PC-3 (cell line): ENCODE measurements around the gene AEBP1. TPM values are rescaled to one million over a fixed set of nuclear protein-coding genes. Genes with fewer than 3 reads are reported as not detected.
A peak's percentile ranks its signal among the peaks of the same experiment; 100 is the strongest.

Experiments
- ATAC-seq: fragments of 200-7000 bp; cut with Tn5 transposase; 2 replicates; pipeline ENCODE4 v1.9.1; 2020; ENCODE audit warnings: mild to moderate bottlenecking, moderate library complexity
- Bru-seq: library from RNA; stranded (reverse); fragments of 400-500 nt; gene quantifications from one replicate; lab custom pipeline; 2021; lab: Mats Ljungman, UMichigan
- BruChase-seq, 2 experiments: library from RNA; stranded (reverse); fragments of 400-500 nt; gene quantifications; one replicate each; lab custom pipeline; 2021; lab: Mats Ljungman, UMichigan
- BruUV-seq: library from RNA; stranded (reverse); fragments of 400-500 nt; replicated peaks from 2 replicates; lab custom pipeline; 2021; lab: Mats Ljungman, UMichigan
- CTCF ChIA-PET: fragments of 300-600 bp; sonication (Branson Sonifier 250); formaldehyde crosslinking; loops from one replicate; lab custom pipeline; 2022; ENCODE audit warnings: antibody characterized with exemption; lab: Charles Lee
- POLR2A ChIA-PET: fragments of 300-600 bp; sonication (Branson Sonifier 250); formaldehyde crosslinking; loops from one replicate; lab custom pipeline; 2022; ENCODE audit warnings: antibody characterized with exemption; ENCODE audit not compliant: unreplicated experiment; lab: Charles Lee
- DNase-seq: peaks from one replicate; pipeline ENCODE4 v3.0.0-alpha.2; 2015
- H2AFZ ChIP-seq: fragments of 300-600 bp; sonication (generic); 2 replicates; pipeline ENCODE4 v1.6.0; 2016; ENCODE audit warnings: antibody characterized with exemption, low read length
- H3F3A ChIP-seq: fragments of 300-600 bp; sonication (generic); one replicate; pipeline ENCODE4 v1.6.0; 2017; ENCODE audit warnings: antibody characterized with exemption, low read length, control low read depth, mild to moderate bottlenecking; ENCODE audit not compliant: unreplicated experiment
- H3K27ac ChIP-seq: fragments of 300-600 bp; sonication (generic); 2 replicates; pipeline ENCODE4 v1.5.1; 2016; ENCODE audit warnings: mild to moderate bottlenecking, low read length
- H3K27me3 ChIP-seq: fragments of 300-600 bp; sonication (generic); 2 replicates; pipeline ENCODE4 v1.6.1; 2016; ENCODE audit warnings: low read length, mixed read lengths
- H3K36me3 ChIP-seq: fragments of 300-600 bp; sonication (generic); 2 replicates; pipeline ENCODE4 v1.6.1; 2016; ENCODE audit warnings: low read depth, mixed run types, low read length, mixed read lengths
- H3K4me1 ChIP-seq: fragments of 300-600 bp; sonication (generic); 2 replicates; pipeline ENCODE4 v1.5.1; 2016; ENCODE audit warnings: low read length; ENCODE audit not compliant: insufficient read depth
- H3K4me2 ChIP-seq: fragments of 300-600 bp; sonication (generic); 2 replicates; pipeline ENCODE4 v1.6.0; 2016; ENCODE audit warnings: low read length
- H3K4me3 ChIP-seq: fragments of 300-600 bp; sonication (generic); 2 replicates; pipeline ENCODE4 v1.5.1; 2016; ENCODE audit warnings: mild to moderate bottlenecking, low read length, mixed read lengths
- H3K79me2 ChIP-seq: fragments of 300-600 bp; sonication (generic); 2 replicates; pipeline ENCODE4 v1.6.1; 2017; ENCODE audit warnings: low read length, mixed read lengths
- H3K9ac ChIP-seq: fragments of 300-600 bp; sonication (generic); 2 replicates; pipeline ENCODE4 v1.6.0; 2016; ENCODE audit warnings: mild to moderate bottlenecking, low read length
- H3K9me2 ChIP-seq: fragments of 300-600 bp; sonication (generic); replicated peaks from 2 replicates; pipeline ENCODE4 v1.6.1; 2016; ENCODE audit warnings: mixed run types, low read length, mixed read lengths
- H3K9me3 ChIP-seq: fragments of 300-600 bp; sonication (generic); 2 replicates; pipeline ENCODE4 v1.6.1; 2016; ENCODE audit warnings: low read length, mixed read lengths
- H4K20me1 ChIP-seq: fragments of 300-600 bp; sonication (generic); 2 replicates; pipeline ENCODE4 v1.6.1; 2016; ENCODE audit warnings: low read length, mixed read lengths
- EZH2 ChIP-seq: fragments of 300-600 bp; sonication (generic); IDR thresholded peaks from one replicate; pipeline ENCODE4 v1.6.1; 2017; ENCODE audit warnings: antibody characterized with exemption, mild to moderate bottlenecking, low read length; ENCODE audit not compliant: unreplicated experiment
- EZH2phosphoT487 ChIP-seq: fragments of 300-600 bp; sonication (generic); IDR thresholded peaks from 2 replicates; pipeline ENCODE4 v1.6.1; 2018; ENCODE audit warnings: mild to moderate bottlenecking, antibody characterized with exemption, low read length, borderline replicate concordance
- intact Hi-C: fragments of 100-400 bp; cut with micrococcal nuclease; formaldehyde crosslinking; loops from 2 replicates; pipeline ENCODE4 v1.9.0; 2023
- long read RNA-seq: library from polyadenylated mRNA; unstranded; transcript quantifications from one replicate; pipeline ENCODE4 v2.0.0, GENCODE V29; 2021; ENCODE audit not compliant: unreplicated experiment
- total RNA-seq: library from RNA; depleted of rRNA; stranded (reverse); fragments of >200 nt; gene quantifications from 2 replicates; pipeline ENCODE4 v1.2.3, GENCODE V29; 2014; rRNA removed
- TF ChIP-seq, protein P1 (sequence below): fragments of 300-600 bp; sonication (generic); conservative IDR thresholded peaks from 2 replicates; pipeline ENCODE4 v1.5.1; 2017; ENCODE audit warnings: antibody characterized with exemption, low read depth, mild to moderate bottlenecking, low read length

Gene AEBP1
- total RNA-seq: not detected in 2 replicates
- Bru-seq, nascent RNA: not detected
- percentile 20 among the genes with signal in this experiment for BruChase-seq, experiment 1, labeled RNA remaining after a 6-hour chase
- BruChase-seq, experiment 2, labeled RNA remaining after a 2-hour chase: percentile 7 among the genes with signal in this experiment
- long read RNA-seq: 0 reads

DNA sequence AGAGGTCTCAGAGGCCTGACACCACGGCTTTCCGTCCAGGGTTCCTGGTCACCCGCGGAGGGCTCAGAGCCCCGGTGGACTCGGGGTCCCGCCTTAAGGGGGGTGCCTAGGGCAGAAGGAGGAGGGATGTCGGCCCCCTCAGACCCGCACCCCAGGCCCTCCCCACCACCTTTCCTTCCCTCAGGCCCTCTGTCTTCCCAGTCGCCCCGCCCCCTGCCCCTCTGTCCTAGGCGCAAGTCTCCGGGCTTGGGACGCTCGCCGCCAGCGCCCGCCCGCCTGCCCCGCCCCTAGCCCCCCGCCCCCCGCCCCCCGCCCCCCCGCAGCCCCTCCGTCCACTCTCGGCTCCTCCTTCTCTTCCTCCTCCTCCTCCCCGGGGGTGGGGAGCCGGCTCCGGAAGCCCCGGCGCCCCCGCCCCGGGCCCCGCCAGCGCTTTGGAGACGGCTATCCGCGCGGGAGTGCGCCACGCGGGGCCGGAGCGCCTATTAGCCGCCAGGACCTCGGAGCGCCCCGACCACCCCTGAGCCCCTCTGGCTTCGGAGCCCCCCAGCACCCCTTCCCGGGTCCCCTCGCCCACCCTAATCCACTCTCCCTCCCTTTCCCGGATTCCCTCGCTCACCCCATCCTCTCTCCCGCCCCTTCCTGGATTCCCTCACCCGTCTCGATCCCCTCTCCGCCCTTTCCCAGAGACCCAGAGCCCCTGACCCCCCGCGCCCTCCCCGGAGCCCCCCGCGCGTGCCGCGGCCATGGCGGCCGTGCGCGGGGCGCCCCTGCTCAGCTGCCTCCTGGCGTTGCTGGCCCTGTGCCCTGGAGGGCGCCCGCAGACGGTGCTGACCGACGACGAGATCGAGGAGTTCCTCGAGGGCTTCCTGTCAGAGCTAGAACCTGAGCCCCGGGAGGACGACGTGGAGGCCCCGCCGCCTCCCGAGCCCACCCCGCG, at the start of gene AEBP1:
TSS of gene AEBP1 (plus strand) at position 423 of the 937 bp plus-strand sequence. CDS start at position 744, 321 bp downstream.
- Histone ChIP-seq H4K20me1 (no peaks in the 10 kb centered on the region), H2AFZ (no peak within 1 kb of the TSS), H3K27ac (no peak within 1 kb of the TSS), H3K36me3 (no peaks in the 10 kb centered on the region), H3K4me1 (no peaks in the 10 kb centered on the region), H3K79me2 (no peaks in the 10 kb centered on the region), H3F3A (no peaks in the 10 kb centered on the region), H3K4me3 (no peak within 1 kb of the TSS), H3K9me3 (no peaks in the 10 kb centered on the region), H3K4me2 (no peak within 1 kb of the TSS), H3K27me3 (no peaks in the 10 kb centered on the region), H3K9ac (no peak within 1 kb of the TSS), H3K9me2 (no peaks in the 10 kb centered on the region)
- TF ChIP-seq EZH2 (no peak), EZH2phosphoT487 (no peak)
- TF ChIP-seq, protein P1, sequence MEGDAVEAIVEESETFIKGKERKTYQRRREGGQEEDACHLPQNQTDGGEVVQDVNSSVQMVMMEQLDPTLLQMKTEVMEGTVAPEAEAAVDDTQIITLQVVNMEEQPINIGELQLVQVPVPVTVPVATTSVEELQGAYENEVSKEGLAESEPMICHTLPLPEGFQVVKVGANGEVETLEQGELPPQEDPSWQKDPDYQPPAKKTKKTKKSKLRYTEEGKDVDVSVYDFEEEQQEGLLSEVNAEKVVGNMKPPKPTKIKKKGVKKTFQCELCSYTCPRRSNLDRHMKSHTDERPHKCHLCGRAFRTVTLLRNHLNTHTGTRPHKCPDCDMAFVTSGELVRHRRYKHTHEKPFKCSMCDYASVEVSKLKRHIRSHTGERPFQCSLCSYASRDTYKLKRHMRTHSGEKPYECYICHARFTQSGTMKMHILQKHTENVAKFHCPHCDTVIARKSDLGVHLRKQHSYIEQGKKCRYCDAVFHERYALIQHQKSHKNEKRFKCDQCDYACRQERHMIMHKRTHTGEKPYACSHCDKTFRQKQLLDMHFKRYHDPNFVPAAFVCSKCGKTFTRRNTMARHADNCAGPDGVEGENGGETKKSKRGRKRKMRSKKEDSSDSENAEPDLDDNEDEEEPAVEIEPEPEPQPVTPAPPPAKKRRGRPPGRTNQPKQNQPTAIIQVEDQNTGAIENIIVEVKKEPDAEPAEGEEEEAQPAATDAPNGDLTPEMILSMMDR: no peak
- ChIA-PET POLR2A (no interaction called here), CTCF (no interaction called here)
- intact Hi-C loops: no loop called here
- no peak for DNase-seq
- ATAC-seq: no peak
- no TSS peak for BruUV-seq

DNA sequence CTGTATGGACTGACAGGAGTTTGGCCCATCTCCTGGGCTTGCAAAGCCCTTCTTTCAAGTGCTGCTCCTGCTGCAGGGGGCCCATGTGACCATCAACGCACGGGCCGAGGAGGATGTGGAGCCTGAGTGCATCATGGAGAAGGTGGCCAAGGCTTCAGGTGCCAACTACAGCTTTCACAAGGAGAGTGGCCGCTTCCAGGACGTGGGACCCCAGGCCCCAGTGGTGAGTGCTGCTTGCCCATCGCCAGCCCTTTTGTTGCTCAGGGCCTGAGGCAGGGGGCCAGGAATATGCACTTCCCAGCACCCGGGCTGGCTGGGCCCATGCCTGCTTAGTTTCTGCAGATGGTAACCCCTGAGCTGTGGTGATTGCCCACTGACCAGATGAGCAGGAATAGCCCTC, 47.5 kb upstream of the AEBP1 start:
- no peak for ATAC-seq
- TF ChIP-seq EZH2 (no peak), EZH2phosphoT487 (no peak)
- TF ChIP-seq, protein P1: no peak
- no peaks in the 10 kb centered on the region for H3K9me2 ChIP-seq
- H3K27ac ChIP-seq: no peak overlapping the region
- peaks cover 3% of the 10 kb centered on the region; the same call in 1 of the 2 replicates for H4K20me1 ChIP-seq
- H2AFZ ChIP-seq: no peak overlapping the region
- ChIA-PET POLR2A (no interaction called here), CTCF (no interaction called here)
- BruUV-seq: no TSS peak
- no peak for DNase-seq
- H3K27me3 ChIP-seq: no peaks in the 10 kb centered on the region
- H3K4me2 ChIP-seq: no peak overlapping the region
- no peak overlapping the region for H3K9ac ChIP-seq
- peaks cover 52% of the 10 kb centered on the region; the same call in 1 of the 2 replicates for H3K36me3 ChIP-seq
- H3F3A ChIP-seq: no peaks in the 10 kb centered on the region
- H3K4me3 ChIP-seq: no peak overlapping the region
- H3K79me2 ChIP-seq: 0 out of 2 replicates have a peak, but pooled peaks cover 2% of the 10 kb centered on the region
- H3K4me1 ChIP-seq: no peaks in the 10 kb centered on the region
- no peaks in the 10 kb centered on the region for H3K9me3 ChIP-seq
- intact Hi-C loops: no loop called here
